ENCODE results near the gene DDX51.

GRCh38 chr12:132123970-132124765 is 20.0 kb downstream of the DDX51 start:
- TF ChIP-seq EZH2 (IDR thresholded peaks at IDR 0.05; ENCODE audit: insufficient read depth, low read length): no peak
- TF ChIP-seq CTCF (IDR thresholded peaks at IDR 0.05; ENCODE audit: insufficient read depth, low read depth, low read length): no peak

Measured in astrocyte (in vitro differentiated cells and primary cell).